Prostate gland (tissue), 2 donors: ENCODE measurements around the gene MLLT1. TPM values are rescaled to one million over a fixed set of nuclear protein-coding genes. Genes with fewer than 3 reads are reported as not detected.

Experiments used
- DNase-seq: peaks from one replicate; pipeline ENCODE4 v3.0.0-alpha.2; 2019; ENCODE audit warnings: low spot score
- H3K27ac ChIP-seq, 2 donors: fragments of 200-600 bp; sonication (generic); 2 replicates each; pipeline ENCODE4 v1.5.1; 2017 to 2019
- H3K27me3 ChIP-seq: fragments of 200-600 bp; sonication (generic); replicated peaks from 2 replicates; pipeline ENCODE4 v1.5.1; 2019; ENCODE audit not compliant: insufficient read depth
- H3K36me3 ChIP-seq, 2 donors: fragments of 200-600 bp; sonication (generic); 1 replicate in 1 of 2; 2 replicates in 1 of 2; pipeline versions ENCODE4 v1.5.1 to v1.8.1; 2017 to 2019
- H3K4me1 ChIP-seq: fragments of 200-600 bp; sonication (generic); replicated peaks from 2 replicates; pipeline ENCODE4 v1.5.1; 2019
- H3K4me3 ChIP-seq, 2 donors: fragments of 200-600 bp; sonication (generic); 2 replicates each; pipeline ENCODE4 v1.5.1; 2017 to 2019
- H3K9me3 ChIP-seq: fragments of 200-600 bp; sonication (generic); 2 replicates; pipeline ENCODE4 v1.5.1; 2017
- POLR2A ChIP-seq: fragments of 450-650 bp; IDR thresholded peaks from one replicate; pipeline ENCODE4 v1.6.1; 2016; ENCODE audit warnings: antibody characterized with exemption, mild to moderate bottlenecking
- POLR2AphosphoS5 ChIP-seq: sonication (generic); formaldehyde crosslinking; IDR thresholded peaks from one replicate; pipeline ENCODE4 v1.6.1; 2017; ENCODE audit warnings: antibody characterized with exemption
- WGBS: methylation state at CpG from one replicate; pipeline ENCODE4 v1.1.5; 2018; 5-methylcytosine and 5-hydroxymethylcytosine counted together
- intact Hi-C: fragments of 100-400 bp; cut with DNase I; formaldehyde crosslinking; loops from one replicate; pipeline ENCODE4 v1.14.2; 2022
- total RNA-seq, 2 donors: library from RNA; depleted of rRNA; stranded (reverse); fragments of >200 nt; gene quantifications; one replicate each; pipeline ENCODE4 v1.1.0, GENCODE V29; 2016
- TF ChIP-seq, protein P1 (sequence below), 4 experiments: fragments of 200-600 bp in 2 of 4; fragments of 450-650 bp in 2 of 4; sonication (generic) in 2 of 4; IDR thresholded peaks; 1 replicate in 3 of 4; 2 replicates in 1 of 4; pipeline ENCODE4 v1.5.1; 2016 to 2019; ENCODE audit warnings: antibody characterized with exemption in 4 of 4, mild to moderate bottlenecking in 2 of 4, moderate library complexity in 2 of 4

The MLLT1 gene
- total RNA-seq, 2 donors from 2014 or later = 39.9 to 41.4 TPM

- peak overlapping the region; percentile 79 to 87 for H3K27ac ChIP-seq
- peaks cover 48% of the 10 kb centered on the region for H3K4me1 ChIP-seq
- DNase-seq = no peak
- intact Hi-C loops = loop anchor here (5.0 to 10.0 kb wide), 3 partner anchors 58 to 220 kb away; partner anchors contain the start of gene ALKBH7
- WGBS = 59% methylated on average over 17 of the region's 18 CpGs
- H3K4me3 ChIP-seq = no peak overlapping the region
- H3K36me3 ChIP-seq = no peaks in the 10 kb centered on the region
- H3K27me3 ChIP-seq = no peaks in the 10 kb centered on the region
- no peaks in the 10 kb centered on the region for H3K9me3 ChIP-seq
- TF ChIP-seq POLR2A (no peak), POLR2AphosphoS5 (no peak)
- TF ChIP-seq, protein P1, sequence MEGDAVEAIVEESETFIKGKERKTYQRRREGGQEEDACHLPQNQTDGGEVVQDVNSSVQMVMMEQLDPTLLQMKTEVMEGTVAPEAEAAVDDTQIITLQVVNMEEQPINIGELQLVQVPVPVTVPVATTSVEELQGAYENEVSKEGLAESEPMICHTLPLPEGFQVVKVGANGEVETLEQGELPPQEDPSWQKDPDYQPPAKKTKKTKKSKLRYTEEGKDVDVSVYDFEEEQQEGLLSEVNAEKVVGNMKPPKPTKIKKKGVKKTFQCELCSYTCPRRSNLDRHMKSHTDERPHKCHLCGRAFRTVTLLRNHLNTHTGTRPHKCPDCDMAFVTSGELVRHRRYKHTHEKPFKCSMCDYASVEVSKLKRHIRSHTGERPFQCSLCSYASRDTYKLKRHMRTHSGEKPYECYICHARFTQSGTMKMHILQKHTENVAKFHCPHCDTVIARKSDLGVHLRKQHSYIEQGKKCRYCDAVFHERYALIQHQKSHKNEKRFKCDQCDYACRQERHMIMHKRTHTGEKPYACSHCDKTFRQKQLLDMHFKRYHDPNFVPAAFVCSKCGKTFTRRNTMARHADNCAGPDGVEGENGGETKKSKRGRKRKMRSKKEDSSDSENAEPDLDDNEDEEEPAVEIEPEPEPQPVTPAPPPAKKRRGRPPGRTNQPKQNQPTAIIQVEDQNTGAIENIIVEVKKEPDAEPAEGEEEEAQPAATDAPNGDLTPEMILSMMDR (IDR thresholded peaks at IDR 0.05) = no peak
These were observed 4.5 kb downstream of the MLLT1 start for GRCh38 chr19:6275170-6275744.

DNA sequence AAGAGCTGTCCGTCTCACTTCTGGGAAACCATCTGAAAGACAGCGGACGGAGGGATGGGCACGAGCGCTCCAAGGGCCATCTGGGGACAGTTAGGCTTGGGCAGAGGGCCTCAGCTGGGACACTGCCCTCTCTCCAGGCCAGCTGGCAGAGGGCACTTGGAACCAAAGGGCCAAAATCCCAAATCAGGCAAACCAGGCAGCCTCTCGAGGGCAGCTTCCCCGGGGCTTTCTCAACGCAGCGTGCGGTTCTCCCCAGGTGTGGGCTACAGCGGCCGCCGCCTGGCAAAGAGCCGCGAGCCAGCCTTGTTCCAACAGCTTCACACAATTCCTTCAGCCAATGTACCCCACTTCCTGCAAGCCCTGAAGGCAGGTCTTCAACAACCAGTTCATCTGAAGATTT is 5.0 kb downstream of the MLLT1 start:
- no peaks in the 10 kb centered on the region for H3K36me3 ChIP-seq
- H3K27me3 ChIP-seq = no peaks in the 10 kb centered on the region
- intact Hi-C loops = loop anchor here (5.0 to 10.0 kb wide), 5 partner anchors 42 to 220 kb away; partner anchors contain the start of genes ALKBH7 and KHSRP
- no peak for DNase-seq
- H3K27ac ChIP-seq = peak overlapping the region; percentile 79 to 87
- no peak overlapping the region for H3K4me3 ChIP-seq
- H3K9me3 ChIP-seq = no peaks in the 10 kb centered on the region
- TF ChIP-seq POLR2A (no peak), POLR2AphosphoS5 (no peak)
- TF ChIP-seq, protein P1 (IDR thresholded peaks at IDR 0.05) = no peak
- WGBS = 70% methylated on average over 15 of the region's 15 CpGs
- peaks cover 53% of the 10 kb centered on the region for H3K4me1 ChIP-seq

- Histone ChIP-seq H3K27ac (peak overlapping the region; percentile 79 to 87), H3K27me3 (no peaks in the 10 kb centered on the region), H3K9me3 (no peaks in the 10 kb centered on the region), H3K4me3 (peak overlapping the region in 1 of 2 donors; percentile 10), H3K4me1 (peaks cover 60% of the 10 kb centered on the region), H3K36me3 (no peaks in the 10 kb centered on the region)
- DNase-seq = peak; percentile 92
- WGBS = 5% methylated on average over 30 of the region's 30 CpGs
- intact Hi-C loops = loop anchor here (5.0 to 10.0 kb wide), 3 partner anchors 42 to 219 kb away; partner anchors contain the start of gene KHSRP
- TF ChIP-seq POLR2A (no peak), POLR2AphosphoS5 (peak; percentile 88)
- TF ChIP-seq, protein P1 (IDR thresholded peaks at IDR 0.05) = no peak
These were observed 5.8 kb downstream of the MLLT1 start for GRCh38 chr19:6273701-6274601.

GRCh38 chr19:6272913-6273600 is 6.7 kb downstream of the MLLT1 start:
- Histone ChIP-seq H3K4me3 (peak overlapping the region in 1 of 2 donors; percentile 10), H3K27ac (peak overlapping the region; percentile 79 to 87), H3K9me3 (no peaks in the 10 kb centered on the region), H3K27me3 (no peaks in the 10 kb centered on the region), H3K4me1 (peaks cover 61% of the 10 kb centered on the region), H3K36me3 (no peaks in the 10 kb centered on the region)
- DNase-seq = no peak
- intact Hi-C loops = loop anchor here (5.0 to 10.0 kb wide), 3 partner anchors 41 to 218 kb away; partner anchors contain the start of gene KHSRP
- TF ChIP-seq POLR2A (no peak), POLR2AphosphoS5 (no peak)
- TF ChIP-seq, protein P1 (IDR thresholded peaks at IDR 0.05) = no peak
- WGBS = 63% methylated on average over 22 of the region's 22 CpGs
